IMR-90 (cell line): Measurements from ENCODE around the gene TMEM240. TPM values are rescaled to one million over a fixed set of nuclear protein-coding genes. Genes with fewer than 3 reads are reported as not detected.

ENCODE experiments used
- ATAC-seq: fragments of 200-7000 bp; cut with Tn5 transposase; 2 replicates; pipeline ENCODE4 v1.9.1; 2020; ENCODE audit warnings: low read depth, mild to moderate bottlenecking, moderate library complexity
- BruUV-seq: library from RNA; stranded (reverse); fragments of 400-500 nt; replicated peaks from 2 replicates; lab custom pipeline; 2021; lab: Mats Ljungman, UMichigan
- CTCF ChIA-PET: fragments of 300-600 bp; formaldehyde crosslinking; extraction: SDS; loops from one replicate; lab custom pipeline; 2021; ENCODE audit warnings: antibody characterized with exemption; lab: Yijun Ruan, JAX
- POLR2A ChIA-PET: fragments of 300-600 bp; sonication (Branson Sonifier 250); formaldehyde crosslinking; loops from one replicate; lab custom pipeline; 2022; ENCODE audit warnings: antibody characterized with exemption; ENCODE audit not compliant: unreplicated experiment; lab: Charles Lee
- DNase-seq: peaks from one replicate; pipeline ENCODE4 v3.0.0; 2013
- H2AFZ ChIP-seq: replicated peaks from 2 replicates; pipeline ENCODE3; 2013; ENCODE audit warnings: low read length, mild to moderate bottlenecking; ENCODE audit not compliant: poor library complexity
- H2AK5ac ChIP-seq: 2 replicates; pipeline ENCODE4 v1.6.1; 2013; ENCODE audit warnings: low read depth, low read length, inconsistent platforms
- H2AK9ac ChIP-seq: replicated peaks from 2 replicates; pipeline ENCODE3; 2013; ENCODE audit warnings: mild to moderate bottlenecking, low read depth, low read length, moderate library complexity; ENCODE audit not compliant: poor library complexity
- H2BK120ac ChIP-seq: 2 replicates; pipeline ENCODE4 v1.6.1; 2013; ENCODE audit warnings: low read depth, low read length, inconsistent platforms
- H2BK15ac ChIP-seq: 3 replicates; pipeline ENCODE4 v1.6.1; 2013; ENCODE audit warnings: low read depth, low read length, inconsistent platforms
- H2BK20ac ChIP-seq: 2 replicates; pipeline ENCODE4 v1.6.1; 2013; ENCODE audit warnings: low read depth, mild to moderate bottlenecking, inconsistent platforms, low read length, moderate library complexity
- H2BK5ac ChIP-seq: 2 replicates; pipeline ENCODE4 v1.6.1; 2013; ENCODE audit warnings: mild to moderate bottlenecking, low read depth, low read length, inconsistent platforms; ENCODE audit not compliant: poor library complexity, severe bottlenecking
- H3K14ac ChIP-seq: replicated peaks from 2 replicates; pipeline ENCODE4 v1.6.1; 2013; ENCODE audit warnings: low read depth, low read length, inconsistent platforms
- H3K18ac ChIP-seq: 2 replicates; pipeline ENCODE4 v1.6.1; 2013; ENCODE audit warnings: low read depth, low read length, control low read depth
- H3K23ac ChIP-seq: 2 replicates; pipeline ENCODE4 v1.6.1; 2013; ENCODE audit warnings: low read depth, low read length, inconsistent platforms
- H3K27ac ChIP-seq: 2 replicates; pipeline ENCODE4 v1.5.1; 2013; ENCODE audit warnings: mild to moderate bottlenecking, control low read depth, low read length; ENCODE audit not compliant: insufficient read depth
- H3K27me3 ChIP-seq: 2 replicates; pipeline ENCODE4 v1.6.1; 2013; ENCODE audit warnings: low read length; ENCODE audit not compliant: control insufficient read depth, insufficient read depth
- H3K36me3 ChIP-seq: 2 replicates; pipeline ENCODE4 v1.6.1; 2013; ENCODE audit warnings: low read length, mixed read lengths; ENCODE audit not compliant: control insufficient read depth, insufficient read depth
- H3K4ac ChIP-seq: 2 replicates; pipeline ENCODE4 v1.6.1; 2013; ENCODE audit warnings: low read depth, low read length, inconsistent platforms
- H3K4me1 ChIP-seq: 2 replicates; pipeline ENCODE4 v1.6.1; 2013; ENCODE audit warnings: low read length, mixed read lengths; ENCODE audit not compliant: control insufficient read depth, insufficient read depth
- H3K4me2 ChIP-seq: 2 replicates; pipeline ENCODE4 v1.6.1; 2013; ENCODE audit warnings: low read depth, mild to moderate bottlenecking, control low read depth, low read length, moderate library complexity
- H3K4me3 ChIP-seq: 2 replicates; pipeline ENCODE4 v1.5.1; 2013; ENCODE audit warnings: low read depth, mild to moderate bottlenecking, control low read depth, low read length, moderate library complexity; ENCODE audit not compliant: insufficient read depth
- H3K56ac ChIP-seq: 2 replicates; pipeline ENCODE4 v1.6.1; 2013; ENCODE audit warnings: low read length, inconsistent platforms; ENCODE audit not compliant: insufficient read depth; ENCODE audit errors: extremely low read depth
- H3K79me1 ChIP-seq, 2 experiments: 2 replicates each; pipeline ENCODE4 v1.6.1; 2013; ENCODE audit warnings: low read length in 2 of 2, inconsistent platforms in 1 of 2, low read depth in 1 of 2
- H3K9ac ChIP-seq: 2 replicates; pipeline ENCODE4 v1.6.1; 2013; ENCODE audit warnings: low read depth, low read length, control low read depth
- H3K9me1 ChIP-seq: 2 replicates; pipeline ENCODE4 v1.6.1; 2013; ENCODE audit warnings: low read length, inconsistent platforms; ENCODE audit not compliant: insufficient read depth
- H3K9me3 ChIP-seq: 2 replicates; pipeline ENCODE4 v1.6.1; 2013; ENCODE audit warnings: low read length; ENCODE audit not compliant: control insufficient read depth, insufficient read depth
- H4K20me1 ChIP-seq: 2 replicates; pipeline ENCODE4 v1.6.1; 2013; ENCODE audit warnings: low read length, inconsistent platforms; ENCODE audit not compliant: insufficient read depth
- H4K5ac ChIP-seq: 2 replicates; pipeline ENCODE4 v1.6.1; 2013; ENCODE audit warnings: mild to moderate bottlenecking, low read depth, low read length, control low read depth
- H4K8ac ChIP-seq, 2 experiments: 2 replicates each; pipeline ENCODE4 v1.6.1; 2013; ENCODE audit warnings: low read depth in 2 of 2, low read length in 2 of 2, control low read depth in 1 of 2, inconsistent platforms in 1 of 2
- H4K91ac ChIP-seq: 2 replicates; pipeline ENCODE4 v1.6.1; 2013; ENCODE audit warnings: low read depth, low read length, inconsistent platforms; ENCODE audit not compliant: insufficient read depth
- MAFK ChIP-seq: IDR thresholded peaks from 2 replicates; pipeline ENCODE4 v1.6.1; 2012; ENCODE audit warnings: low read depth, low read length, improper control_type of control experiment
- RAD21 ChIP-seq: IDR thresholded peaks from 2 replicates; pipeline ENCODE4 v1.6.1; 2012; ENCODE audit warnings: low read length, improper control_type of control experiment
- SMC3 ChIP-seq: fragments of 150-350 bp; IDR thresholded peaks from 2 replicates; pipeline ENCODE4 v1.6.1; 2016; ENCODE audit warnings: low read depth, mild to moderate bottlenecking, antibody characterized with exemption, low read length, moderate library complexity
- WGBS, 2 experiments: methylation state at CpG; one replicate each; pipeline versions ENCODE4 v1.1.5 to v1.1.7; 2013; ENCODE audit warnings: missing lambda C conversion rate in 2 of 2; ENCODE audit not compliant: insufficient read length in 1 of 2; ENCODE audit errors: extremely low coverage in 2 of 2; 5-methylcytosine and 5-hydroxymethylcytosine counted together
- dilution Hi-C: fragments of 300-500 bp; cut with HindIII; formaldehyde crosslinking; loops from one replicate; pipeline ENCODE4 v1.14.3; 2018; ENCODE audit warnings: low sequenced_read_pairs; ENCODE audit not compliant: unreplicated experiment
- in situ Hi-C: fragments of 300-500 bp; cut with MboI; formaldehyde crosslinking; loops from 3 replicates; pipeline ENCODE4 v1.14.3; 2019; ENCODE audit warnings: low sequenced_read_pairs, inconsistent platforms, mixed read lengths
- intact Hi-C: fragments of 100-400 bp; cut with micrococcal nuclease; formaldehyde crosslinking; loops from 2 replicates; pipeline ENCODE4 v1.10.0; 2022
- polyA plus RNA-seq, 3 experiments: library from polyadenylated mRNA; depleted of rRNA; stranded (reverse); fragments of >200 nt; gene quantifications; 2 replicates each; pipeline ENCODE4 v1.2.3, GENCODE V29; 2012; ENCODE audit warnings: low replicate concordance in 1 of 3
- total RNA-seq: library from RNA; depleted of rRNA; stranded (reverse); fragments of >200 nt; gene quantifications from 2 replicates; pipeline ENCODE4 v1.2.3, GENCODE V29; 2012
- TF ChIP-seq, protein P1 (sequence below): conservative IDR thresholded peaks from 2 replicates; pipeline ENCODE4 v1.5.1; 2012; ENCODE audit warnings: mild to moderate bottlenecking, low read depth, low read length, improper control_type of control experiment

TMEM240 gene
- total and polyA plus RNA-seq, 2 of the 4 experiments (the other 2 are of a cell fraction) = 1.6 to 7.6 TPM

- TF ChIP-seq RAD21 (0 out of 2 replicates have a peak, but pooled peaks have one; percentile 10), SMC3 (no peak), MAFK (no peak)
- TF ChIP-seq, protein P1, sequence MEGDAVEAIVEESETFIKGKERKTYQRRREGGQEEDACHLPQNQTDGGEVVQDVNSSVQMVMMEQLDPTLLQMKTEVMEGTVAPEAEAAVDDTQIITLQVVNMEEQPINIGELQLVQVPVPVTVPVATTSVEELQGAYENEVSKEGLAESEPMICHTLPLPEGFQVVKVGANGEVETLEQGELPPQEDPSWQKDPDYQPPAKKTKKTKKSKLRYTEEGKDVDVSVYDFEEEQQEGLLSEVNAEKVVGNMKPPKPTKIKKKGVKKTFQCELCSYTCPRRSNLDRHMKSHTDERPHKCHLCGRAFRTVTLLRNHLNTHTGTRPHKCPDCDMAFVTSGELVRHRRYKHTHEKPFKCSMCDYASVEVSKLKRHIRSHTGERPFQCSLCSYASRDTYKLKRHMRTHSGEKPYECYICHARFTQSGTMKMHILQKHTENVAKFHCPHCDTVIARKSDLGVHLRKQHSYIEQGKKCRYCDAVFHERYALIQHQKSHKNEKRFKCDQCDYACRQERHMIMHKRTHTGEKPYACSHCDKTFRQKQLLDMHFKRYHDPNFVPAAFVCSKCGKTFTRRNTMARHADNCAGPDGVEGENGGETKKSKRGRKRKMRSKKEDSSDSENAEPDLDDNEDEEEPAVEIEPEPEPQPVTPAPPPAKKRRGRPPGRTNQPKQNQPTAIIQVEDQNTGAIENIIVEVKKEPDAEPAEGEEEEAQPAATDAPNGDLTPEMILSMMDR = peak; percentile 43
- Histone ChIP-seq H2BK15ac (no peak overlapping the region), H4K8ac (no peak overlapping the region), H4K20me1 (peaks cover 50% of the 10 kb centered on the region), H4K91ac (no peak overlapping the region), H2BK20ac (no peak overlapping the region), H2BK120ac (no peak overlapping the region), H3K23ac (peak overlapping the region; percentile 24; the same call in 1 of the 2 replicates), H3K4me3 (no peak overlapping the region), H2AK5ac (no peak overlapping the region), H2BK5ac (no peak overlapping the region), H3K9me3 (no peaks in the 10 kb centered on the region), H3K36me3 (peaks cover 8% of the 10 kb centered on the region; the same call in 1 of the 2 replicates), H3K4ac (no peak overlapping the region), H3K14ac (no peak overlapping the region), H3K4me1 (peaks cover 8% of the 10 kb centered on the region; the same call in 1 of the 2 replicates), H3K9ac (no peak overlapping the region), H3K18ac (no peak overlapping the region), H4K5ac (no peak overlapping the region), H3K4me2 (no peak overlapping the region), H3K27me3 (no peaks in the 10 kb centered on the region), H2AK9ac (no peak overlapping the region), H3K79me1 (peaks cover 16 to 84% of the 10 kb centered on the region in 2 experiments), H3K27ac (no peak overlapping the region), H3K56ac (no peak overlapping the region), H3K9me1 (peaks cover 13% of the 10 kb centered on the region), H2AFZ (no peak overlapping the region)
- CTCF ChIA-PET = no interaction called here
- in situ Hi-C loops (no loop called here), intact Hi-C loops (no loop called here), dilution Hi-C loops (no loop called here)
- DNase-seq (peak; percentile 36), ATAC-seq (peak; percentile 18; the same call in 1 of the 2 replicates)
- WGBS, 2 experiments = no CpG with 5 or more reads among the region's 15 CpGs
- no TSS peak for BruUV-seq
- POLR2A ChIA-PET = no interaction called here
These were observed 10.4 kb upstream of the TMEM240 start for GRCh38 chr1:1550591-1551432.
